Kidney (tissue), 14 donors: Measurements from ENCODE around the gene NRAP. TPM values are rescaled to one million over a fixed set of nuclear protein-coding genes. Genes with fewer than 3 reads are reported as not detected.

Experiments
- DNase-seq, 5 donors: peaks; one replicate each; pipeline ENCODE4 v3.0.0-alpha.2; 2013 to 2020
- FAIRE-seq: peaks from 2 replicates; lab custom pipeline; 2012; peaks lifted over from hg19 to GRCh38; lab: Jason Lieb, UNC
- H3K27ac ChIP-seq, 2 donors: one replicate each; pipeline ENCODE4 v1.7.0; 2013; ENCODE audit warnings: low read depth in 2 of 2, low read length in 2 of 2, inconsistent platforms in 1 of 2
- H3K27me3 ChIP-seq: one replicate; pipeline ENCODE4 v1.7.1; 2013; ENCODE audit warnings: low read length, inconsistent platforms; ENCODE audit not compliant: control insufficient read depth, insufficient read depth
- H3K36me3 ChIP-seq, 3 donors: one replicate each; pipeline versions ENCODE4 v1.7.0 to v1.7.1; 2013; ENCODE audit warnings: low read length in 3 of 3, control low read depth in 1 of 3, inconsistent platforms in 1 of 3; ENCODE audit not compliant: insufficient read depth in 3 of 3, control insufficient read depth in 2 of 3
- H3K4me1 ChIP-seq, 3 donors: one replicate each; pipeline versions ENCODE4 v1.7.0 to v1.7.1; 2013; ENCODE audit warnings: low read length in 3 of 3, inconsistent platforms in 1 of 3, low read depth in 1 of 3; ENCODE audit not compliant: control insufficient read depth in 2 of 3, insufficient read depth in 2 of 3
- H3K4me3 ChIP-seq, 3 donors: one replicate each; pipeline versions ENCODE4 v1.7.0 to v1.8.1; 2013; ENCODE audit warnings: low read length in 3 of 3, control low read depth in 1 of 3, inconsistent platforms in 1 of 3
- H3K9ac ChIP-seq, 3 donors: one replicate each; pipeline versions ENCODE4 v1.7.0 to v1.7.1; 2013; ENCODE audit warnings: low read length in 3 of 3, control low read depth in 1 of 3, inconsistent platforms in 1 of 3
- H3K9me3 ChIP-seq, 3 donors: one replicate each; pipeline versions ENCODE4 v1.7.0 to v1.7.1; 2013; ENCODE audit warnings: low read length in 3 of 3, control low read depth in 1 of 3, inconsistent platforms in 1 of 3; ENCODE audit not compliant: control insufficient read depth in 2 of 3, insufficient read depth in 1 of 3
- CTCF ChIP-seq: IDR thresholded peaks from 3 replicates; pipeline ENCODE4 v1.5.1; 2012; ENCODE audit warnings: mild to moderate bottlenecking, moderate library complexity, borderline replicate concordance; ENCODE audit not compliant: insufficient read depth; ENCODE audit errors: extremely low read depth
- intact Hi-C: fragments of 100-400 bp; cut with DNase I; formaldehyde crosslinking; loops from one replicate; pipeline ENCODE4 v1.11.1; 2022
- polyA plus RNA-seq: library from polyadenylated mRNA; stranded (reverse); fragments of 350-450 nt; fragmentation: Illumina TruSeq; extraction: RNeasy Lipid Tissue Mini Kit (QIAGEN cat#74804); gene quantifications from one replicate; pipeline ENCODE4 v1.2.3, GENCODE V29; 2014; ENCODE audit warnings: low read depth, low replicate concordance; ENCODE audit not compliant: insufficient read depth
- total RNA-seq: library from RNA; stranded (reverse); fragmentation: NEBNext Ultra II Directional; extraction: Animal tissue kit (Norgen Biotek cat#: 25700); gene quantifications from one replicate; pipeline ENCODE4 v1.2.1, GENCODE V29; 2021
- donor health status: control.
- donor health status: control.
- donor health status: control.
- donor health status: control.
- donor health status: control.
- donor health status: DM: yes; HTN: yes; CAD: no.
- donor health status: Normal renal cell carcinoma (clear cell type).

Gene NRAP
- total and polyA plus RNA-seq, 2 donors from 2014 or later, result not detected

DNA sequence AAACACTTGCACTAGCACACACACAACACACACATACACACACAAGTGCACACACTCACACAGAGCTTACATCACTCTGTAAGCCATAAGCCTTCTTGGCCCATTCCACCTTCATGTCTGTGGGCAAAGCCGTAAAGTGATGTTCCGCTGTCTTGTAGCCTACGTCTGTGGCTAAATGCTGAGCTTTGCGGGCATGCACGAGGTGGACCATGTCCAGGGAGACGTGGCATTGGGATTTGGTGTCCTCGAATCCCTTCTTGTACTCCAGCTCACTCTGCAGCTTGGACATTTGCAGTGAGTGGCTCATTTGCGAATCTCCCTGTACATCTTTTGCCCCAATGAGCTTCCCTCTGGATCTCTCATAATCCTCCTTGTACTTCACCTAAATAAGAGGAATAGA, 42.0 kb downstream of the NRAP start:
- H3K9ac ChIP-seq, result no peak overlapping the region
- FAIRE-seq (no peak), DNase-seq (no peak)
- H3K4me1 ChIP-seq, result no peaks in the 10 kb centered on the region
- H3K27ac ChIP-seq, result no peak overlapping the region
- no peaks in the 10 kb centered on the region for H3K36me3 ChIP-seq
- intact Hi-C loops, result no loop called here
- no peak for TF ChIP-seq CTCF
- no peaks in the 10 kb centered on the region for H3K9me3 ChIP-seq
- no peaks in the 10 kb centered on the region for H3K27me3 ChIP-seq
- no peak overlapping the region for H3K4me3 ChIP-seq

GRCh38 chr10:113620936-113621335, 42.9 kb downstream of the NRAP start:
- no peaks in the 10 kb centered on the region for H3K9me3 ChIP-seq
- intact Hi-C loops, result no loop called here
- no peak overlapping the region for H3K4me3 ChIP-seq
- FAIRE-seq (no peak), DNase-seq (no peak)
- no peak overlapping the region for H3K9ac ChIP-seq
- H3K27me3 ChIP-seq, result no peaks in the 10 kb centered on the region
- no peaks in the 10 kb centered on the region for H3K36me3 ChIP-seq
- no peak for TF ChIP-seq CTCF
- H3K4me1 ChIP-seq, result no peaks in the 10 kb centered on the region
- H3K27ac ChIP-seq, result no peak overlapping the region

DNA sequence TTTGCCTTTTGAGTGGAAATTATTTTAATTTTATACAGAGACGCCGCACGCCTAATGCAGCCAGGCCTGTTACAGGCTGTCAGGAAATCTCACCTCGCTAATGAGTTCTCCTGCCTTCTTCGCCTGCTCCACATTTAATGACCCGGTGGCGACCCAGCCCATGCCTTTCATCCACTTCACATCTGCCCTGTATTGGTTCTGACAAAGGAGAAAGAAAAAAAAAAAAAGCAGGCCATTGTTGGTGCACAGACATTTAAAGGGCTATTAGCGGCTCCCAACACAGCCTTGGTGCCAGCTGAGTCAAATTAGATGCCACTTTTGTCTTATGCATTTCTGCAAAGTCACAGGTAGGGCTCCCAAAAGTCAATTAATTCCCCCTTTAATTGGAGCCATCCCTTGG, 43.3 kb downstream of the NRAP start:
- Histone ChIP-seq H3K27ac (no peak overlapping the region), H3K36me3 (no peaks in the 10 kb centered on the region), H3K9me3 (no peaks in the 10 kb centered on the region), H3K4me1 (no peaks in the 10 kb centered on the region), H3K27me3 (no peaks in the 10 kb centered on the region), H3K9ac (no peak overlapping the region), H3K4me3 (no peak overlapping the region)
- no peak for FAIRE-seq
- TF ChIP-seq CTCF, result no peak
- intact Hi-C loops, result no loop called here
- DNase-seq, result no peak

GRCh38 chr10:113619401-113619800, 44.4 kb downstream of the NRAP start:
- Histone ChIP-seq H3K27me3 (no peaks in the 10 kb centered on the region), H3K9ac (no peak overlapping the region), H3K9me3 (no peaks in the 10 kb centered on the region), H3K36me3 (no peaks in the 10 kb centered on the region), H3K4me3 (no peak overlapping the region), H3K4me1 (no peaks in the 10 kb centered on the region), H3K27ac (no peak overlapping the region)
- no peak for FAIRE-seq
- no peak for TF ChIP-seq CTCF
- no peak for DNase-seq
- intact Hi-C loops, result no loop called here
